ENCODE data around the gene APBA2.

Gene APBA2

GRCh38 chr15:28930011-28930410 lies 44.2 kb downstream of the APBA2 start:
- Histone ChIP-seq H3K27ac (no peak overlapping the region), H3K4me3 (no peak overlapping the region)

- H3K4me3 ChIP-seq, result no peak overlapping the region
- no peak overlapping the region for H3K27ac ChIP-seq
These were observed 44.9 kb downstream of the APBA2 start for GRCh38 chr15:28930476-28931291.

- no peak overlapping the region for H3K4me3 ChIP-seq
- no peak overlapping the region for H3K27ac ChIP-seq
These were observed 46.1 kb downstream of the APBA2 start for GRCh38 chr15:28931828-28932227.

- Histone ChIP-seq H3K27ac (no peak overlapping the region), H3K4me3 (no peak overlapping the region)
These were observed 46.6 kb downstream of the APBA2 start for GRCh38 chr15:28932361-28932760.

GRCh38 chr15:28933710-28934445 lies 48.1 kb downstream of the APBA2 start:
- Histone ChIP-seq H3K4me3 (no peak overlapping the region), H3K27ac (no peak overlapping the region)

- no peak overlapping the region for H3K27ac ChIP-seq
- no peak overlapping the region for H3K4me3 ChIP-seq
These were observed 48.9 kb downstream of the APBA2 start for GRCh38 chr15:28934645-28935044.

GRCh38 chr15:28935316-28935715 lies 49.5 kb downstream of the APBA2 start:
- H3K27ac ChIP-seq, result no peak overlapping the region
- no peak overlapping the region for H3K4me3 ChIP-seq

- Histone ChIP-seq H3K4me3 (no peak overlapping the region), H3K27ac (no peak overlapping the region)
These were observed 50.3 kb downstream of the APBA2 start for GRCh38 chr15:28936081-28936480.

- Histone ChIP-seq H3K27ac (no peak overlapping the region), H3K4me3 (no peak overlapping the region)
These were observed 50.7 kb downstream of the APBA2 start for GRCh38 chr15:28936481-28936881.

GRCh38 chr15:28937271-28937670 lies 51.5 kb downstream of the APBA2 start:
- H3K4me3 ChIP-seq, result no peak overlapping the region
- H3K27ac ChIP-seq, result no peak overlapping the region

- H3K27ac ChIP-seq, result no peak overlapping the region
- no peak overlapping the region for H3K4me3 ChIP-seq
These were observed 56.3 kb downstream of the APBA2 start for GRCh38 chr15:28942046-28942445.

GRCh38 chr15:28942571-28942970 lies 56.8 kb downstream of the APBA2 start:
- no peak overlapping the region for H3K4me3 ChIP-seq

GRCh38 chr15:28943146-28943545 lies 57.4 kb downstream of the APBA2 start:
- Histone ChIP-seq H3K4me3 (no peak overlapping the region), H3K27ac (no peak overlapping the region)

More at GRCh38 chr15:28942571-28942970, 56.8 kb downstream of the APBA2 start:
- H3K27ac ChIP-seq, result no peak overlapping the region

GRCh38 chr15:28943611-28944230 lies 57.9 kb downstream of the APBA2 start:
- H3K27ac ChIP-seq, result no peak overlapping the region
- H3K4me3 ChIP-seq, result no peak overlapping the region

GRCh38 chr15:28944286-28944685 lies 58.5 kb downstream of the APBA2 start:
- Histone ChIP-seq H3K27ac (no peak overlapping the region), H3K4me3 (no peak overlapping the region)

GRCh38 chr15:28944696-28945300 lies 59.0 kb downstream of the APBA2 start:
- Histone ChIP-seq H3K4me3 (no peak overlapping the region), H3K27ac (no peak overlapping the region)

GRCh38 chr15:28945626-28946230 lies 60.0 kb downstream of the APBA2 start:
- no peak overlapping the region for H3K4me3 ChIP-seq

GRCh38 chr15:28946803-28947202 lies 61.0 kb downstream of the APBA2 start:
- Histone ChIP-seq H3K4me3 (no peak overlapping the region), H3K27ac (no peak overlapping the region)

More at GRCh38 chr15:28945626-28946230, 60.0 kb downstream of the APBA2 start:
- H3K27ac ChIP-seq, result no peak overlapping the region

GRCh38 chr15:28947221-28947674 lies 61.5 kb downstream of the APBA2 start:
- H3K27ac ChIP-seq, result no peak overlapping the region
- H3K4me3 ChIP-seq, result no peak overlapping the region

- Histone ChIP-seq H3K27ac (peak overlapping the region in 1 of 21 experiments; percentile 23), H3K4me3 (no peak overlapping the region)
These were observed 62.3 kb downstream of the APBA2 start for GRCh38 chr15:28948036-28948435.
